SK-N-SH treated with all-trans-retinoic acid at 6 μM for 48 hours (cell line): ENCODE measurements around the gene FCN3.

ENCODE experiments used
- ATAC-seq: fragments of 200-7000 bp; cut with Tn5 transposase; 3 replicates; pipeline ENCODE4 v1.9.1; 2020; ENCODE audit warnings: mild to moderate bottlenecking, moderate library complexity
- BACH2 ChIP-seq: fragments of 250-450 bp; sonication (Bioruptor Pico); IDR thresholded peaks from 2 replicates; pipeline ENCODE4 v1.9.0; 2021; ENCODE audit warnings: mild to moderate bottlenecking, borderline replicate concordance
- CREB5 ChIP-seq: fragments of 250-450 bp; sonication (Bioruptor Pico); IDR thresholded peaks from 2 replicates; pipeline ENCODE4 v1.5.1; 2020; ENCODE audit warnings: low read depth, mild to moderate bottlenecking, moderate library complexity
- CSDC2 ChIP-seq: fragments of 250-450 bp; sonication (Bioruptor Pico); IDR thresholded peaks from 2 replicates; pipeline ENCODE4 v1.5.0; 2020; ENCODE audit warnings: mild to moderate bottlenecking, moderate library complexity
- CSRNP3 ChIP-seq: fragments of 250-450 bp; sonication (Bioruptor Pico); IDR thresholded peaks from 2 replicates; pipeline ENCODE4 v1.5.1; 2021; ENCODE audit warnings: mild to moderate bottlenecking, moderate library complexity
- ESRRG ChIP-seq: fragments of 250-450 bp; sonication (Bioruptor Pico); IDR thresholded peaks from 2 replicates; pipeline ENCODE4 v1.6.1; 2021; ENCODE audit warnings: mild to moderate bottlenecking
- GLIS3 ChIP-seq: fragments of 250-450 bp; sonication (Bioruptor Pico); IDR thresholded peaks from 2 replicates; pipeline ENCODE4 v1.5.0; 2020; ENCODE audit warnings: mild to moderate bottlenecking, moderate library complexity
- ISL1 ChIP-seq: fragments of 250-450 bp; sonication (Bioruptor Pico); IDR thresholded peaks from 2 replicates; pipeline ENCODE4 v2.1.2; 2022; ENCODE audit warnings: mild to moderate bottlenecking, moderate library complexity
- OSR1 ChIP-seq: fragments of 250-450 bp; sonication (Bioruptor Pico); IDR thresholded peaks from 2 replicates; pipeline ENCODE4 v1.8.0; 2022; ENCODE audit warnings: moderate library complexity, mild to moderate bottlenecking, inconsistent platforms
- PPARA ChIP-seq: fragments of 250-450 bp; sonication (Bioruptor Pico); IDR thresholded peaks from 2 replicates; pipeline ENCODE4 v1.5.0; 2020; ENCODE audit warnings: mild to moderate bottlenecking, borderline replicate concordance
- SNAI2 ChIP-seq: fragments of 250-450 bp; sonication (Bioruptor Pico); IDR thresholded peaks from 2 replicates; pipeline ENCODE4 v1.5.0; 2020; ENCODE audit warnings: mild to moderate bottlenecking, moderate library complexity
- TSHZ2 ChIP-seq: fragments of 250-450 bp; sonication (Bioruptor Pico); IDR thresholded peaks from 2 replicates; pipeline ENCODE4 v1.5.0; 2020; ENCODE audit warnings: mild to moderate bottlenecking, moderate library complexity
- ZC3H10 ChIP-seq: fragments of 250-450 bp; sonication (Bioruptor Pico); IDR thresholded peaks from 2 replicates; pipeline ENCODE4 v1.5.1; 2021; ENCODE audit warnings: mild to moderate bottlenecking, moderate library complexity
- ZFP3 ChIP-seq: fragments of 250-450 bp; sonication (Bioruptor Pico); IDR thresholded peaks from 2 replicates; pipeline ENCODE4 v1.5.0; 2020; ENCODE audit warnings: mild to moderate bottlenecking, moderate library complexity
- ZFP30 ChIP-seq: fragments of 450-650 bp; formaldehyde crosslinking; IDR thresholded peaks from 2 replicates; pipeline ENCODE4 v1.5.0; 2022; ENCODE audit warnings: mild to moderate bottlenecking, moderate library complexity
- ZNF565 ChIP-seq: fragments of 450-650 bp; formaldehyde crosslinking; conservative IDR thresholded peaks from 2 replicates; pipeline ENCODE4 v1.5.0; 2020; ENCODE audit warnings: low read depth, mild to moderate bottlenecking, moderate library complexity
- ZNF70 ChIP-seq: fragments of 450-650 bp; formaldehyde crosslinking; IDR thresholded peaks from 2 replicates; pipeline ENCODE4 v1.5.0; 2020; ENCODE audit warnings: mild to moderate bottlenecking, moderate library complexity
- ZNF8 ChIP-seq: fragments of 450-650 bp; formaldehyde crosslinking; IDR thresholded peaks from 2 replicates; pipeline ENCODE4 v1.5.0; 2020; ENCODE audit warnings: mild to moderate bottlenecking, moderate library complexity
- TF ChIP-seq, protein P1 (sequence below): fragments of 250-450 bp; sonication (Bioruptor Pico); IDR thresholded peaks from 2 replicates; pipeline ENCODE4 v1.8.0; 2020; ENCODE audit warnings: mild to moderate bottlenecking, moderate library complexity, borderline replicate concordance

Gene FCN3

GRCh38 chr1:27346991-27347624 lies 27.5 kb downstream of the FCN3 start:
- no peak for ATAC-seq
- TF ChIP-seq SNAI2 (CRISPR knock-in tag) (no peak), ZNF8 (CRISPR knock-in tag) (no peak), CSDC2 (CRISPR knock-in tag) (no peak), BACH2 (CRISPR knock-in tag) (no peak), ZNF565 (CRISPR knock-in tag) (no peak), PPARA (CRISPR knock-in tag) (no peak), ZNF70 (no peak), CREB5 (CRISPR knock-in tag) (no peak), ESRRG (CRISPR knock-in tag) (no peak), TSHZ2 (no peak), GLIS3 (no peak)
- TF ChIP-seq, protein P1, sequence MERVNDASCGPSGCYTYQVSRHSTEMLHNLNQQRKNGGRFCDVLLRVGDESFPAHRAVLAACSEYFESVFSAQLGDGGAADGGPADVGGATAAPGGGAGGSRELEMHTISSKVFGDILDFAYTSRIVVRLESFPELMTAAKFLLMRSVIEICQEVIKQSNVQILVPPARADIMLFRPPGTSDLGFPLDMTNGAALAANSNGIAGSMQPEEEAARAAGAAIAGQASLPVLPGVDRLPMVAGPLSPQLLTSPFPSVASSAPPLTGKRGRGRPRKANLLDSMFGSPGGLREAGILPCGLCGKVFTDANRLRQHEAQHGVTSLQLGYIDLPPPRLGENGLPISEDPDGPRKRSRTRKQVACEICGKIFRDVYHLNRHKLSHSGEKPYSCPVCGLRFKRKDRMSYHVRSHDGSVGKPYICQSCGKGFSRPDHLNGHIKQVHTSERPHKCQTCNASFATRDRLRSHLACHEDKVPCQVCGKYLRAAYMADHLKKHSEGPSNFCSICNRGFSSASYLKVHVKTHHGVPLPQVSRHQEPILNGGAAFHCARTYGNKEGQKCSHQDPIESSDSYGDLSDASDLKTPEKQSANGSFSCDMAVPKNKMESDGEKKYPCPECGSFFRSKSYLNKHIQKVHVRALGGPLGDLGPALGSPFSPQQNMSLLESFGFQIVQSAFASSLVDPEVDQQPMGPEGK, result no peak

- no peak for ATAC-seq
Observed at GRCh38 chr1:27346357-27346756, 28.3 kb downstream of the FCN3 start.

More at GRCh38 chr1:27346357-27346756, 28.3 kb downstream of the FCN3 start:
- no peak for TF ChIP-seq ZNF8 (CRISPR knock-in tag)
- no peak for TF ChIP-seq CSRNP3
- no peak for TF ChIP-seq ZFP30 (CRISPR knock-in tag)
- no peak for TF ChIP-seq ZC3H10 (CRISPR knock-in tag)
- no peak for TF ChIP-seq PPARA (CRISPR knock-in tag)
- TF ChIP-seq, protein P1, result no peak
- no peak for TF ChIP-seq CREB5 (CRISPR knock-in tag)
- TF ChIP-seq ZFP3 (CRISPR knock-in tag), result no peak
- TF ChIP-seq OSR1 (CRISPR knock-in tag), result no peak
- no peak for TF ChIP-seq ISL1 (CRISPR knock-in tag)
- no peak for TF ChIP-seq ESRRG (CRISPR knock-in tag)
- TF ChIP-seq GLIS3, result no peak
- TF ChIP-seq BACH2 (CRISPR knock-in tag), result no peak
- no peak for TF ChIP-seq CSDC2 (CRISPR knock-in tag)
